ENCODE data around the gene KNCN.
A peak's percentile ranks its signal among the peaks of the same experiment; 100 is the strongest.

KNCN gene

GRCh38 chr1:46543761-46544560 is 7.5 kb downstream of the KNCN start:
- no peak for DNase-seq (ENCODE audit: low spot score)

- no peak for DNase-seq (ENCODE audit: low spot score)
Observed at GRCh38 chr1:46543382-46543760, 8.1 kb downstream of the KNCN start.

- peak; percentile 58 for DNase-seq (ENCODE audit: low spot score)
Observed at GRCh38 chr1:46539972-46540371, 11.5 kb downstream of the KNCN start.

GRCh38 chr1:46538147-46538546 is 13.3 kb downstream of the KNCN start:
- DNase-seq (ENCODE audit: low spot score) = no peak

- DNase-seq (ENCODE audit: low spot score) = no peak
Observed at GRCh38 chr1:46537651-46538050, 13.8 kb downstream of the KNCN start.

- DNase-seq (ENCODE audit: low spot score) = no peak
Observed at GRCh38 chr1:46536527-46536926, 14.9 kb downstream of the KNCN start.

GRCh38 chr1:46535063-46535462 is 16.4 kb downstream of the KNCN start:
- no peak for DNase-seq (ENCODE audit: low spot score)

- DNase-seq (ENCODE audit: low spot score) = peak; percentile 22
Observed at GRCh38 chr1:46533179-46533864, 18.1 kb downstream of the KNCN start.

- peak; percentile 36 for DNase-seq (ENCODE audit: low spot score)
Observed at GRCh38 chr1:46532498-46533178, 18.8 kb downstream of the KNCN start.

- no peak for DNase-seq (ENCODE audit: low spot score)
Observed at GRCh38 chr1:46532095-46532494, 19.4 kb downstream of the KNCN start.

GRCh38 chr1:46530791-46531409 is 20.5 kb downstream of the KNCN start:
- no peak for DNase-seq (ENCODE audit: low spot score)

- DNase-seq (ENCODE audit: low spot score) = no peak
Observed at GRCh38 chr1:46530311-46530710, 21.1 kb downstream of the KNCN start.

GRCh38 chr1:46529031-46529630 is 22.3 kb downstream of the KNCN start:
- DNase-seq (ENCODE audit: low spot score) = no peak

- peak; percentile 34 for DNase-seq (ENCODE audit: low spot score)
Observed at GRCh38 chr1:46528297-46528955, 23.0 kb downstream of the KNCN start.

GRCh38 chr1:46527474-46528296 is 23.8 kb downstream of the KNCN start:
- peak; percentile 64 for DNase-seq (ENCODE audit: low spot score)

- DNase-seq (ENCODE audit: low spot score) = no peak
Observed at GRCh38 chr1:46526691-46527291, 24.7 kb downstream of the KNCN start.

GRCh38 chr1:46526013-46526690 is 25.3 kb downstream of the KNCN start:
- DNase-seq (ENCODE audit: low spot score) = no peak

- no peak for DNase-seq (ENCODE audit: low spot score)
Observed at GRCh38 chr1:46525253-46525983, 26.0 kb downstream of the KNCN start.

GRCh38 chr1:46524843-46525242 is 26.6 kb downstream of the KNCN start:
- no peak for DNase-seq (ENCODE audit: low spot score)
